Hematopoietic multipotent progenitor cell treated with erythropoietin and hydrocortisone succinate and interleukin-3 and kit ligand, for 17 days (in vitro differentiated cells): ENCODE results near the gene GUCY2D.
"Not testable (repeated sequence)": the region's sequence is repeated elsewhere in the genome, so short reads cannot be mapped to it uniquely, and the experiment has no call there.

Experiments
- DNase-seq: peaks from one replicate; pipeline ENCODE4 v3.0.0-alpha.2; 2015; ENCODE audit warnings: low spot score

The GUCY2D gene

GRCh38 chr17:8018436-8018835 lies 16.0 kb downstream of the GUCY2D start:
- no peak for DNase-seq

- DNase-seq, result no peak
These were observed 16.8 kb downstream of the GUCY2D start for GRCh38 chr17:8019166-8019565.

GRCh38 chr17:8019665-8020650 lies 17.5 kb downstream of the GUCY2D start:
- no peak for DNase-seq

GRCh38 chr17:8020776-8021564 lies 18.6 kb downstream of the GUCY2D start:
- DNase-seq, result no peak

DNA sequence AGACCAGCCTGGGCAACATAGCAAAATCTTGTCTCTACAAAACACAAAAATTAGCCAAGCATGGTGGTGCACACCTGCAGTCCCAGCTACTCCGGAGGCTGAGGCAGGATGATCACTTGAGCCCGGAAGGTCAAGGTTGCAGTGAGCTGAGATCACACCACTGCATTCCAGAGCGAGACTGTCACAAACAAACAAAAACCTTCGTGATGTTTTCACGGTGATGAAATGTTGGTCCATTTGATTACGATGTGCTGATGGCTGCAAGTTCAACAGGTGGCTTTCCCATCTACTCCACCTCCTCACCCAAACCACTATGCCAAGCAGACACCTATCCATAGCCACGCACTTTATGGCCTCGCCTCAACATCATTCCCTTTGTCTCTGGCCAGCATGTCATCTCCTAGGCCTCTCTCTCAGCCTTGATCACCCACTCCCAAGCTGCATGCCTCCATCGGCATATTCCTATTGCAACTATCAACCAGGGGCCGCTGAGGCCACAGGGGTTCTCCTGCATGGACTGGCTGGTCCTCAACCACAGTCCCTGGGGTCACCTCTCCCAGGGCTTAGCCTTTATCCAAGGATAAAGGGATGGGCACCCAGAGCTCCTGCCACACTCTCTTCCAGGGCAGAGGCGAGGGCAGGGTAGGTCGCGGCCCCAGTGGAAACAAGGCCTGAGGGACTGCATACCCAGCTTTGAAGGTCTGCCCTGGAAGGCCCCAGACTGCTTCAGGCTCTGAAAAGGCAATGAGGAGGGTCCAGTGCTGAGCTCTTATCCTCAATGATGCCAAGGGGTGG lies 19.3 kb downstream of the GUCY2D start:
- no peak for DNase-seq

DNA sequence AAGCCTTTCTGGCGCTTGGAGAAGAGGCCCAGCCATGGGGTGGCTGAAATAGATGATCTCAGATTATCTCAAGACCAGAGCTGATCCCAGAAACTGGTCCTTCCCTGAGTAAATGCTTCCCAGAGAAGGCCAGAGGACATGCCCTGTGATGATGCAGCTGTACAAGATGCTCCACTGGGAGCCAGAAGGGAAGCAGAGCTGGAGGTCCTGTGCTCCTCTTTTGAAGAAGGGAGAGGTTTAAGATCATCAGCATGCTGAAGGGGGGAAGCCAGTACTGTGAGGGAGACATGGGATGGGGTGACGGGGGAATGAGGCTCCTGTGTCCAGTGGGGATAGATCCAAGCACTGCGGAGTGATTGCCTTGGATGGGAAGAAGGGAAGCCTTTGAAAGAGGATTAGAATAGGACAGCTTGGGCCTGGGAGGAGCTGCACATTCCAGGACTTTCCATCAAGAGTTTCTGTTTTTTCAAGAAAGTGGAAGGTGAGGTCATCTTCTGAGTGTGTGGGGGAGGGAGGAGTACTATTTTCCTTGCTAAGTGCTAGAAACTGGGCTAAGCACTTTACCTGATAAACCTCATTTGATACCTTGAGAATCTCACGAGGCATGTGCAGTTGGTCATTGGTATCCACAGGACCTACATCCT lies 20.1 kb downstream of the GUCY2D start:
- no peak for DNase-seq

GRCh38 chr17:8024161-8024560 lies 21.7 kb downstream of the GUCY2D start:
- DNase-seq, result not testable (repeated sequence)

DNA sequence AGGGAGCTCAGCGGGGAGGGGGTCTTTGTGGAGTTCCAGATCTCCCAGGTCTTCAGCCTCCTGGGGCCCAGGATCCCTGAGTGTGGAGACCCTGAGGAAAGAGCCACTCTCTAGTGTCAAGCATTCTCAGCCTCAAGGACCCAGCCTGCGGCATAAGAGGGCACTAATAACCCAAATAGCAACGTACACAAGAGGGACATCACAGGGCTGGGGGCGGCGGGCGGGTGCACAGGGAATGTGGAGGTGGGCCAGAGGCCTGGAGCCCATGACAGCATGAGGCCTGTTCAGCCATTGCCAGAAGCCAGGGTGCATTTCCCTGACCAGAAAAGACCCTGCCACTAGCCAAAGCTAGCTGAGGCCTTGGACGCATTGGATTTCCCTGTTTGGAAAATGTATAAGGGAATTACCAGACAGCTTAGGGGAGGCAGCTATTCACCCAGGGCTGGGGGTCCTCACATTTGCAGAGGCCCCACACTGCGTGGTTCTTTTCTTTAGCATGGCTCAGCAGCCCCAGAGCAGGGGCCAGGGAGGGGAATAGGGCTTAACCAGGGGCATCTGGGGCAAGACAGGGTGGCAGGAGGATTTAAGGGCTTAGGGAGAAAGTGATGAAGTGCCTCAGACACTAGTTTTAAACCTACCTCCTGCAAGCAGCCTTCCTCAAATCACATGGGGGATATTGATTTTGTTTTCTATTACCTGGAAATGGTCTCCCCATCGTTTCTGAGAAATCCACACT lies 22.9 kb downstream of the GUCY2D start:
- DNase-seq, result no peak

GRCh38 chr17:8029121-8029520 lies 26.7 kb downstream of the GUCY2D start:
- no peak for DNase-seq

- no peak for DNase-seq
These were observed 28.8 kb downstream of the GUCY2D start for GRCh38 chr17:8031261-8031661.

DNA sequence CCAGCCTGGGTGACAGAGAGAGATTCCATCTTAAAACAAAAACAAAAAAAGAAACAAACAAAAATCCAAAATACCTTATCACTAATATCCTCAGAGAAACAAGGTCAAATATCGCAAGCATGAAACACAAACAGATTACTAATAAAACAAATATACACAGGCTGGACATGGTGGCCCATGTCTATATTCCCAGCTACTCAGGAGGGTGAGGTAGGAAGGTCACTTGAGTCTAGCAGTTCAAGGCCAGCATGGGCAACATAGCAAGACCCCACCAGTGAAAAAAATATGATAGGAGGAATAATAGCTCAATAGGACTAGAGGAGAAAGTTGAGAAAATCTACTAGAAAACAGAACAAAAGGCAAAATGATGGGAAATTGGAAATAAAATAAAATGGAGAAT lies 29.5 kb downstream of the GUCY2D start:
- no peak for DNase-seq

DNA sequence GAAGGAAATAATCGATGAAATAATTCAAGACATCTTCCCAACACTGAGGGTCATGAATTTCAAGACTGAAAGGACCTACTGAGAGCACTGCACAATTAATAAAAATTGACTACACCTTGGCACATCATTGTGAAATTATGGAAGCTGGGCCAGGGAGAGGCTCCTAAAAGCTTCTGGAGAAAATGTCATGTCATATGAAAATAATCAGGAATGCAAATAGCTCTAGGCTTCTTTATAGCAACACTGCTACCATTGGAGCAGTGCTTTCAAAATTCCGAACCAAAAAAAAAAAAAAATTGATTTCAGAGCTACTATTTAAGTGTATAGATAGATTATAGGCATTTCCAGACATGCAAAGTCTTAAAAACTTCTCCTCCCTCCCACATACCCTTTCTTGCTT lies 30.0 kb downstream of the GUCY2D start:
- no peak for DNase-seq

DNA sequence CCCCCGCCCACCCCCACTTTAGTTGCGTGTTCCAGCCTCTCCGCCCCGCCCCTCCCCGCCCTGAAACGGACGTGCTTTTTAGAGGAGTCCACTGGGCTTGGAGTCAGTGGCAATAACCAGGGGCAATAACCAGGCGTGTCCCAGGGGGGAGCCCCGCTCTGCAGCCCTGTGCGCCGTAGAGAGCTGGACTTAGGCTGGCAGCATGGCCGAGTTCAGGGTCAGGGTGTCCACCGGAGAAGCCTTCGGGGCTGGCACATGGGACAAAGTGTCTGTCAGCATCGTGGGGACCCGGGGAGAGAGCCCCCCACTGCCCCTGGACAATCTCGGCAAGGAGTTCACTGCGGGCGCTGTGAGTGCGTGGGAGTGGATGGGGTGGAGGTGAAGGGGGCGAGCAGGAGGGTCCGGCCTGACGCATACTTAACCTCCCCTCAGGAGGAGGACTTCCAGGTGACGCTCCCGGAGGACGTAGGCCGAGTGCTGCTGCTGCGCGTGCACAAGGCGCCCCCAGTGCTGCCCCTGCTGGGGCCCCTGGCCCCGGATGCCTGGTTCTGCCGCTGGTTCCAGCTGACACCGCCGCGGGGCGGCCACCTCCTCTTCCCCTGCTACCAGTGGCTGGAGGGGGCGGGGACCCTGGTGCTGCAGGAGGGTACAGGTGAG lies 36.7 kb downstream of the GUCY2D start, which contains the start of gene ALOX15B:
TSS of gene ALOX15B (plus strand) at position 106 of the 657 bp plus-strand sequence. CDS start at position 203, 97 bp downstream.
- no peak for DNase-seq

GRCh38 chr17:8039611-8040168 lies 37.3 kb downstream of the GUCY2D start:
- DNase-seq, result no peak

DNA sequence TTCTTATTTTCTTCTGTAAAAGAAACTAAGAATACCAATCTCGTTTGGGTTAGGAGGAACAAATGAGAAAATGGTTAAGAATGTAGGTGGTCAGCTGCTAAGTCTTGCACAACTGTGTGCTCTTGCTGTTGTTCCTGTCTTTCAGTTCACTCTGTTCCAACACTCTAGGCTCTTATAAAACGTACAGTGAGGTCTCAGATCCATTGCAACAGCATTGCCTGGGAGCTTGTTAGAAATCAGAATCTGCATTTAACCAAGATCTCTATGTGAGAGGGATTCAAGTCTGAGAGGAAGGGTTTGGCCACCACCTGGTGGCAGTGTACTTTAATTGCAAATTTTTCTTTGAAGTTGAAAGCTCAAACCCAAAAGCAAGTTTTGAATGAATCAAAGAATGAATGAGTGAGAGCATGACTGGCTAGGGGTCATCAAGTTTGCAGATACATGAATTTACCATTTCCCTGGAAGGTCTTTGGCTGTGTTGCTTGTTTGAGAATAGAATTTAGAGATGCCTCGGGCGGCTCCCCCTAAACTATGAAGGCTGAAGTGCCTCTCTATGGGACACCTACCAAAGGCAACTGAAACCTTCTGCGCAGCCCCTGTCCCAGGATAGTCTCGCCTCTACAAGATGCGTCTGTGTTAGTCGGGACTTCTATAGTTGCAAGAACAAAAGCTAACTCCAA lies 39.0 kb downstream of the GUCY2D start:
- DNase-seq, result peak; percentile 50

- DNase-seq, result no peak
These were observed 39.6 kb downstream of the GUCY2D start for GRCh38 chr17:8041979-8042378.

GRCh38 chr17:8044819-8045810 lies 42.7 kb downstream of the GUCY2D start:
- no peak for DNase-seq

DNA sequence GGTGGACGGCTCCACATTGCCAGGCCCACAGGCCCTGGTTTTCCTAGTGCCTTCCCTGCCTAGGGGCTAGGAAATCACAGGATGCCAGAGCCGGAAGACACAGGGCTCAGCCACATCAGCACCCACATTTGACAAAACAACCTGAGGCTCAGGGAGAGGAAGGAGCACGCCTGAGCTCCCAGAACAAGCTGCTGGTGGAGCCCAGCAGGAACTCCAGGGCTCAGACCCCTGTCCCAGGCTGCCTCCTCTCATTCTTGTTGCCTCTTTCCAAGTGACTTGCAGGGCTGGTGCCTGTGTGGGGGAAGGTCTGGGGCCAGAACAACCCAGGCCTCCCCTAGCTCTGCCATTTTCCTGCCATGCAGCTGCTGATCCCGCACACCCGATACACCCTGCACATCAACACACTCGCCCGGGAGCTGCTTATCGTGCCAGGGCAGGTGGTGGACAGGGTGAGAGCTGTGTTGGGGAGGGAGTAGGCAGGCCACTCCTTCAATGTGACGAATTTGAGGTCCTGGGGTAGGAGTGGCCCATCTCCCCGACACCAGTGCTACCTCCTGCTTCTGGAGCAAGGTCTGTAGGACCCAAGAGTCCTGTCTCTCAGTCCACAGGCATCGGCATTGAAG lies 44.0 kb downstream of the GUCY2D start:
- peak; percentile 79 for DNase-seq
